Middle frontal gyrus (tissue), 1 donor: ENCODE results near the gene PRND.
"Not testable (repeated sequence)": the region's sequence is repeated elsewhere in the genome, so short reads cannot be mapped to it uniquely, and the experiment has no call there.

Source experiments
- DNase-seq: peaks from one replicate; pipeline ENCODE4 v3.0.0-alpha.2; 2015; ENCODE audit warnings: low spot score; ENCODE audit errors: extremely low spot score

The PRND gene

GRCh38 chr20:4708036-4708435 is 13.7 kb upstream of the PRND start:
- DNase-seq: no peak

- no peak for DNase-seq
Measured at GRCh38 chr20:4708856-4709255, 12.9 kb upstream of the PRND start.

GRCh38 chr20:4709261-4710105 is 12.2 kb upstream of the PRND start:
- no peak for DNase-seq

GRCh38 chr20:4710106-4710475 is 11.6 kb upstream of the PRND start:
- no peak for DNase-seq

GRCh38 chr20:4711511-4711910 is 10.2 kb upstream of the PRND start:
- no peak for DNase-seq

- no peak for DNase-seq
Measured at GRCh38 chr20:4713401-4713800, 8.3 kb upstream of the PRND start.

GRCh38 chr20:4714818-4715217 is 6.9 kb upstream of the PRND start:
- DNase-seq: no peak

- no peak for DNase-seq
Measured at GRCh38 chr20:4717816-4718570, 3.7 kb upstream of the PRND start.

- no peak for DNase-seq
Measured at GRCh38 chr20:4719190-4719589, 2.5 kb upstream of the PRND start.

GRCh38 chr20:4720041-4720976 is 1.4 kb upstream of the PRND start:
- peak; percentile 81 for DNase-seq

GRCh38 chr20:4720977-4721349 is 746 bp upstream of the PRND start:
- no peak for DNase-seq

- DNase-seq: no peak
Measured at GRCh38 chr20:4722571-4722970, 862 bp downstream of the PRND start.

GRCh38 chr20:4722993-4723392 is 1.3 kb downstream of the PRND start:
- DNase-seq: no peak

GRCh38 chr20:4723553-4723952 is 1.8 kb downstream of the PRND start:
- DNase-seq: not testable (repeated sequence)

GRCh38 chr20:4724459-4725262 is 3.0 kb downstream of the PRND start:
- no peak for DNase-seq

- DNase-seq: no peak
Measured at GRCh38 chr20:4725263-4725550, 3.5 kb downstream of the PRND start.

- DNase-seq: no peak
Measured at GRCh38 chr20:4726710-4727397, 5.1 kb downstream of the PRND start.

GRCh38 chr20:4728120-4728760 is 6.5 kb downstream of the PRND start:
- DNase-seq: no peak

GRCh38 chr20:4729265-4729664 is 7.6 kb downstream of the PRND start:
- no peak for DNase-seq

GRCh38 chr20:4730780-4731179 is 9.1 kb downstream of the PRND start:
- DNase-seq: no peak
